Measurements from ENCODE around the gene TSC1.

- TF ChIP-seq, protein P1, sequence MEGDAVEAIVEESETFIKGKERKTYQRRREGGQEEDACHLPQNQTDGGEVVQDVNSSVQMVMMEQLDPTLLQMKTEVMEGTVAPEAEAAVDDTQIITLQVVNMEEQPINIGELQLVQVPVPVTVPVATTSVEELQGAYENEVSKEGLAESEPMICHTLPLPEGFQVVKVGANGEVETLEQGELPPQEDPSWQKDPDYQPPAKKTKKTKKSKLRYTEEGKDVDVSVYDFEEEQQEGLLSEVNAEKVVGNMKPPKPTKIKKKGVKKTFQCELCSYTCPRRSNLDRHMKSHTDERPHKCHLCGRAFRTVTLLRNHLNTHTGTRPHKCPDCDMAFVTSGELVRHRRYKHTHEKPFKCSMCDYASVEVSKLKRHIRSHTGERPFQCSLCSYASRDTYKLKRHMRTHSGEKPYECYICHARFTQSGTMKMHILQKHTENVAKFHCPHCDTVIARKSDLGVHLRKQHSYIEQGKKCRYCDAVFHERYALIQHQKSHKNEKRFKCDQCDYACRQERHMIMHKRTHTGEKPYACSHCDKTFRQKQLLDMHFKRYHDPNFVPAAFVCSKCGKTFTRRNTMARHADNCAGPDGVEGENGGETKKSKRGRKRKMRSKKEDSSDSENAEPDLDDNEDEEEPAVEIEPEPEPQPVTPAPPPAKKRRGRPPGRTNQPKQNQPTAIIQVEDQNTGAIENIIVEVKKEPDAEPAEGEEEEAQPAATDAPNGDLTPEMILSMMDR (IDR thresholded peaks at IDR 0.05; ENCODE audit: insufficient read depth, low read length, poor library complexity, severe bottlenecking), result no peak
- TF ChIP-seq EZH2phosphoT487 (conservative IDR thresholded peaks at IDR 0.05; ENCODE audit: low read length), result no peak
Observed at GRCh38 chr9:132877458-132877823, 67.0 kb downstream of the TSC1 start.
